ENCODE data around the gene PPP2R3A. TPM values are rescaled to one million over a fixed set of nuclear protein-coding genes. Genes with fewer than 3 reads are reported as not detected.

The PPP2R3A gene
- total and polyA plus RNA-seq, 2 experiments from 2014 or later = 18.3 to 43.9 TPM

- Histone ChIP-seq H3K4me3 (no peak overlapping the region), H3K27me3 (no peaks in the 10 kb centered on the region), H3K9me3 (ENCODE audit: low read depth) (no peaks in the 10 kb centered on the region), H3K36me3 (no peaks in the 10 kb centered on the region), H3K27ac (no peak overlapping the region), H3K4me1 (ENCODE audit: low read depth) (no peaks in the 10 kb centered on the region)
- TF ChIP-seq CTCF (IDR thresholded peaks at IDR 0.05; ENCODE audit: low read depth, low read length) = no peak
- DNase-seq (ENCODE audit: low read depth in 1 of 2, low spot score in 1 of 2) = no peak
These were observed 25.4 kb downstream of the PPP2R3A start for GRCh38 chr3:135990903-135991302.

GRCh38 chr3:135991621-135992020 is 26.1 kb downstream of the PPP2R3A start:
- TF ChIP-seq CTCF (IDR thresholded peaks at IDR 0.05; ENCODE audit: low read depth, low read length) = no peak
- Histone ChIP-seq H3K27ac (no peak overlapping the region), H3K36me3 (no peaks in the 10 kb centered on the region), H3K9me3 (ENCODE audit: low read depth) (no peaks in the 10 kb centered on the region), H3K4me1 (ENCODE audit: low read depth) (no peaks in the 10 kb centered on the region), H3K27me3 (no peaks in the 10 kb centered on the region), H3K4me3 (no peak overlapping the region)
- DNase-seq (ENCODE audit: low read depth in 1 of 2, low spot score in 1 of 2) = no peak

- Histone ChIP-seq H3K9me3 (ENCODE audit: low read depth) (no peaks in the 10 kb centered on the region), H3K27ac (no peak overlapping the region), H3K4me3 (no peak overlapping the region), H3K36me3 (no peaks in the 10 kb centered on the region), H3K4me1 (ENCODE audit: low read depth) (no peaks in the 10 kb centered on the region), H3K27me3 (no peaks in the 10 kb centered on the region)
- TF ChIP-seq CTCF (IDR thresholded peaks at IDR 0.05; ENCODE audit: low read depth, low read length) = no peak
- DNase-seq (ENCODE audit: low read depth in 1 of 2, low spot score in 1 of 2) = peak in 1 of 2 donors; percentile 62
These were observed 26.5 kb downstream of the PPP2R3A start for GRCh38 chr3:135992072-135992471.

- Histone ChIP-seq H3K4me1 (ENCODE audit: low read depth) (no peaks in the 10 kb centered on the region), H3K27ac (no peak overlapping the region), H3K36me3 (no peaks in the 10 kb centered on the region), H3K27me3 (no peaks in the 10 kb centered on the region), H3K4me3 (no peak overlapping the region), H3K9me3 (ENCODE audit: low read depth) (no peaks in the 10 kb centered on the region)
- no peak for DNase-seq (ENCODE audit: low read depth in 1 of 2, low spot score in 1 of 2)
- no peak for TF ChIP-seq CTCF (IDR thresholded peaks at IDR 0.05; ENCODE audit: low read depth, low read length)
These were observed 29.3 kb downstream of the PPP2R3A start for GRCh38 chr3:135994708-135995337.

GRCh38 chr3:135995766-135996165 is 30.2 kb downstream of the PPP2R3A start:
- no peak overlapping the region for H3K4me3 ChIP-seq
- no peak overlapping the region for H3K27ac ChIP-seq
- no peak for TF ChIP-seq CTCF (IDR thresholded peaks at IDR 0.05; ENCODE audit: low read depth, low read length)
- no peaks in the 10 kb centered on the region for H3K4me1 ChIP-seq (ENCODE audit: low read depth)
- H3K27me3 ChIP-seq = no peaks in the 10 kb centered on the region
- no peaks in the 10 kb centered on the region for H3K36me3 ChIP-seq
- no peak for DNase-seq (ENCODE audit: low read depth in 1 of 2, low spot score in 1 of 2)
- H3K9me3 ChIP-seq (ENCODE audit: low read depth) = no peaks in the 10 kb centered on the region
